HepG2 (cell line): ENCODE data around the gene IVD. TPM values are rescaled to one million over a fixed set of nuclear protein-coding genes. Genes with fewer than 3 reads are reported as not detected.

Source experiments
- AHDC1 ChIP-seq: sonication (generic); formaldehyde crosslinking; IDR thresholded peaks from 2 replicates; pipeline ENCODE4 v1.5.1; 2020; ENCODE audit warnings: mild to moderate bottlenecking, missing genetic modification reagents, borderline replicate concordance
- AHR ChIP-seq: IDR thresholded peaks from 2 replicates; pipeline ENCODE4 v1.6.1; 2018; ENCODE audit warnings: missing genetic modification reagents, missing compliant biosample characterization
- FOXO1 ChIP-seq: sonication (generic); formaldehyde crosslinking; IDR thresholded peaks from 2 replicates; pipeline ENCODE4 v1.4.0; 2020; ENCODE audit warnings: missing genetic modification reagents
- FUBP1 ChIP-seq: sonication (generic); formaldehyde crosslinking; IDR thresholded peaks from 2 replicates; pipeline ENCODE4 v1.5.1; 2020; ENCODE audit warnings: missing genetic modification reagents, mild to moderate bottlenecking, borderline replicate concordance
- HDAC2 ChIP-seq: sonication (generic); formaldehyde crosslinking; IDR thresholded peaks from 2 replicates; pipeline ENCODE4 v1.4.0; 2020; ENCODE audit warnings: missing genetic modification reagents
- HINFP ChIP-seq: sonication (generic); formaldehyde crosslinking; IDR thresholded peaks from 2 replicates; pipeline ENCODE4 v1.4.0; 2020; ENCODE audit warnings: low read depth, mild to moderate bottlenecking, missing genetic modification reagents
- IRF2 ChIP-seq: IDR thresholded peaks from 2 replicates; pipeline ENCODE4 v1.6.1; 2018; ENCODE audit warnings: missing genetic modification reagents, missing compliant biosample characterization
- MYNN ChIP-seq: sonication (generic); formaldehyde crosslinking; IDR thresholded peaks from 2 replicates; pipeline ENCODE4 v1.4.0; 2020; ENCODE audit warnings: mild to moderate bottlenecking, low read depth, missing genetic modification reagents
- TFAP4 ChIP-seq: sonication (generic); IDR thresholded peaks from 2 replicates; pipeline ENCODE4 v1.6.1; 2016; ENCODE audit warnings: low read depth, borderline replicate concordance
- ZC3H4 ChIP-seq: sonication (generic); formaldehyde crosslinking; IDR thresholded peaks from 2 replicates; pipeline ENCODE4 v1.4.0; 2020; ENCODE audit warnings: missing genetic modification reagents, borderline replicate concordance
- ZFP91 ChIP-seq: sonication (generic); formaldehyde crosslinking; IDR thresholded peaks from 2 replicates; pipeline ENCODE4 v1.9.0; 2022; ENCODE audit warnings: missing genetic modification reagents, mild to moderate bottlenecking, borderline replicate concordance
- ZNF510 ChIP-seq: sonication (generic); formaldehyde crosslinking; IDR thresholded peaks from 2 replicates; pipeline ENCODE4 v1.4.0; 2020; ENCODE audit warnings: low read depth, mild to moderate bottlenecking, missing genetic modification reagents
- ZSCAN12 ChIP-seq: sonication (generic); formaldehyde crosslinking; IDR thresholded peaks from 2 replicates; pipeline ENCODE4 v1.9.0; 2021; ENCODE audit warnings: mild to moderate bottlenecking, missing genetic modification reagents
- ZSCAN30 ChIP-seq: sonication (generic); formaldehyde crosslinking; IDR thresholded peaks from 2 replicates; pipeline ENCODE4 v1.5.0; 2020; ENCODE audit warnings: mild to moderate bottlenecking, missing genetic modification reagents
- ZUFSP ChIP-seq: sonication (generic); formaldehyde crosslinking; IDR thresholded peaks from 2 replicates; pipeline ENCODE4 v1.9.0; 2021; ENCODE audit warnings: missing genetic modification reagents, mild to moderate bottlenecking, borderline replicate concordance
- polyA plus RNA-seq, 8 experiments: library from polyadenylated mRNA; depleted of rRNA in 3 of 8; stranded (reverse) in 7 of 8; unstranded in 1 of 8; fragments of >200 nt; fragmentation: Illumina TruSeq in 4 of 8; extraction: Trizol in 4 of 8; gene quantifications; 2 replicates each; pipeline versions ENCODE4 v1.2.1 to v1.2.3, GENCODE V29; 2011 to 2016; ENCODE audit warnings: low read depth in 4 of 8, missing spikeins in 1 of 8, mixed read lengths in 1 of 8; ENCODE audit not compliant: insufficient read depth in 1 of 8
- total RNA-seq, 5 experiments: library from RNA; depleted of rRNA; stranded (reverse); fragments of >200 nt; fragmentation: Illumina TruSeq; extraction: Trizol; gene quantifications; 2 replicates each; pipeline ENCODE4 v1.2.3, GENCODE V29; 2016; ENCODE audit warnings: low read depth in 1 of 5

IVD gene
- total and polyA plus RNA-seq, 2 of the 13 experiments (the other 11 are each of a cell fraction or from before 2014, with no cell fraction given): 48.0 to 53.9 TPM

- no peak for TF ChIP-seq AHDC1 (CRISPR knock-in tag)
- no peak for TF ChIP-seq ZNF510 (CRISPR knock-in tag)
- no peak for TF ChIP-seq HINFP (CRISPR knock-in tag)
- TF ChIP-seq AHR (CRISPR knock-in tag): 0 out of 2 replicates have a peak, but pooled peaks have one; percentile 32
- no peak for TF ChIP-seq IRF2 (CRISPR knock-in tag)
- TF ChIP-seq MYNN (CRISPR knock-in tag): no peak
- TF ChIP-seq FOXO1 (CRISPR knock-in tag): 0 out of 2 replicates have a peak, but pooled peaks have one; percentile 8
- no peak for TF ChIP-seq HDAC2
- no peak for TF ChIP-seq ZC3H4 (CRISPR knock-in tag)
- TF ChIP-seq ZUFSP: no peak
- no peak for TF ChIP-seq FUBP1 (CRISPR knock-in tag)
- no peak for TF ChIP-seq ZFP91 (CRISPR knock-in tag)
- TF ChIP-seq ZSCAN30 (CRISPR knock-in tag): no peak
- no peak for TF ChIP-seq TFAP4
- no peak for TF ChIP-seq ZSCAN12 (CRISPR knock-in tag)
These were observed 47.7 kb upstream of the IVD start, which contains the start of gene DISP2 (continued) for GRCh38 chr15:40357723-40358470.
